Endodermal cell (in vitro differentiated cells): Measurements from ENCODE around the gene BBOX1. TPM values are rescaled to one million over a fixed set of nuclear protein-coding genes. Genes with fewer than 3 reads are reported as not detected.

Source experiments
- DNase-seq: peaks from one replicate; pipeline ENCODE4 v3.0.0-alpha.2; 2017
- H3K27ac ChIP-seq: 2 replicates; pipeline ENCODE4 v1.5.1; 2013; ENCODE audit warnings: mild to moderate bottlenecking, low read depth, low read length, moderate library complexity
- H3K27me3 ChIP-seq: 2 replicates; pipeline ENCODE4 v1.6.1; 2013; ENCODE audit warnings: mild to moderate bottlenecking, low read length, moderate library complexity; ENCODE audit not compliant: insufficient read depth, control insufficient read depth, poor library complexity, severe bottlenecking
- H3K36me3 ChIP-seq: 2 replicates; pipeline ENCODE4 v1.7.0; 2013; ENCODE audit warnings: mild to moderate bottlenecking, low read length, moderate library complexity; ENCODE audit not compliant: control insufficient read depth, insufficient read depth
- H3K4me1 ChIP-seq: one replicate; pipeline ENCODE4 v1.7.0; 2013; ENCODE audit warnings: low read length; ENCODE audit not compliant: control insufficient read depth, insufficient read depth
- H3K4me3 ChIP-seq: 2 replicates; pipeline ENCODE4 v1.5.1; 2013; ENCODE audit warnings: mild to moderate bottlenecking, low read length, moderate library complexity
- H3K9ac ChIP-seq: 2 replicates; pipeline ENCODE4 v1.6.1; 2013; ENCODE audit warnings: mild to moderate bottlenecking, low read length, moderate library complexity; ENCODE audit not compliant: poor library complexity, severe bottlenecking; ENCODE audit errors: extremely low read depth
- H3K9me3 ChIP-seq: 2 replicates; pipeline ENCODE4 v1.6.1; 2013; ENCODE audit warnings: mild to moderate bottlenecking, low read length, moderate library complexity; ENCODE audit not compliant: control insufficient read depth
- H3K27ac Mint-ChIP-seq: 2 replicates; pipeline ENCODE4 v1.8.0; 2020; ENCODE audit warnings: mixed read lengths
- H3K27me3 Mint-ChIP-seq: 2 replicates; pipeline ENCODE4 v1.8.0; 2021; ENCODE audit warnings: mild to moderate bottlenecking, mixed read lengths; ENCODE audit not compliant: insufficient read depth
- H3K36me3 Mint-ChIP-seq: 2 replicates; pipeline ENCODE4 v1.8.0; 2020; ENCODE audit warnings: low read depth, mixed read lengths
- H3K4me1 Mint-ChIP-seq: 2 replicates; pipeline ENCODE4 v1.8.0; 2020; ENCODE audit warnings: mixed read lengths
- H3K4me3 Mint-ChIP-seq: 2 replicates; pipeline ENCODE4 v1.8.0; 2020; ENCODE audit warnings: mild to moderate bottlenecking, moderate library complexity, mixed read lengths
- H3K9me3 Mint-ChIP-seq: 2 replicates; pipeline ENCODE4 v1.8.0; 2020; ENCODE audit warnings: mild to moderate bottlenecking, mixed read lengths
- CTCF ChIP-seq: fragments of 200-600 bp; sonication (generic); conservative IDR thresholded peaks from 2 replicates; pipeline ENCODE4 v1.5.0; 2021; ENCODE audit warnings: antibody characterized with exemption, mild to moderate bottlenecking
- WGBS, 2 experiments: methylation state at CpG; one replicate each; pipeline versions ENCODE4 v1.1.5 to v1.1.7; 2013; ENCODE audit warnings: missing lambda C conversion rate in 2 of 2, mixed read lengths in 1 of 2; ENCODE audit not compliant: insufficient coverage in 1 of 2, insufficient read length in 1 of 2; 5-methylcytosine and 5-hydroxymethylcytosine counted together
- total RNA-seq, 2 donors: library from RNA; stranded (reverse); fragmentation: NEBNext Ultra II Directional in 1 of 2; extraction: Animal tissue kit (Norgen Biotek cat#: 25700) in 1 of 2; gene quantifications; 2 replicates in 1 of 2; 3 replicates in 1 of 2; pipeline ENCODE4 v1.2.1, GENCODE V29; 2021

Gene BBOX1
- total RNA-seq, 2 donors from 2014 or later: not detected

GRCh38 chr11:27097551-27097950, 56.9 kb downstream of the BBOX1 start:
- Histone ChIP-seq H3K4me3 (no peak overlapping the region), H3K36me3 (no peaks in the 10 kb centered on the region), H3K4me1 (no peaks in the 10 kb centered on the region), H3K27ac (no peak overlapping the region), H3K9me3 (no peaks in the 10 kb centered on the region), H3K27me3 (no peaks in the 10 kb centered on the region), H3K9ac (no peak overlapping the region)
- Mint-ChIP-seq H3K27ac (no peak overlapping the region), H3K27me3 (no peaks in the 10 kb centered on the region), H3K4me1 (no peaks in the 10 kb centered on the region), H3K4me3 (no peak overlapping the region), H3K9me3 (no peaks in the 10 kb centered on the region), H3K36me3 (peaks cover 2% of the 10 kb centered on the region)
- no peak for TF ChIP-seq CTCF
- WGBS, 2 experiments: 97 to 100% methylated on average over 3 of the region's 4 CpGs
- DNase-seq: no peak

- H3K9me3 Mint-ChIP-seq: peaks cover 8% of the 10 kb centered on the region
- H3K27ac Mint-ChIP-seq: no peak overlapping the region
- Histone ChIP-seq H3K9me3 (no peaks in the 10 kb centered on the region), H3K27me3 (no peaks in the 10 kb centered on the region), H3K4me3 (no peak overlapping the region), H3K36me3 (no peaks in the 10 kb centered on the region), H3K4me1 (no peaks in the 10 kb centered on the region), H3K27ac (no peak overlapping the region), H3K9ac (no peak overlapping the region)
- no peak for DNase-seq
- H3K36me3 Mint-ChIP-seq: peaks cover 1% of the 10 kb centered on the region
- TF ChIP-seq CTCF: no peak
- no peaks in the 10 kb centered on the region for H3K27me3 Mint-ChIP-seq
- no peak overlapping the region for H3K4me3 Mint-ChIP-seq
- H3K4me1 Mint-ChIP-seq: peaks cover 9% of the 10 kb centered on the region
These were observed 59.9 kb downstream of the BBOX1 start for GRCh38 chr11:27100534-27100933.

DNA sequence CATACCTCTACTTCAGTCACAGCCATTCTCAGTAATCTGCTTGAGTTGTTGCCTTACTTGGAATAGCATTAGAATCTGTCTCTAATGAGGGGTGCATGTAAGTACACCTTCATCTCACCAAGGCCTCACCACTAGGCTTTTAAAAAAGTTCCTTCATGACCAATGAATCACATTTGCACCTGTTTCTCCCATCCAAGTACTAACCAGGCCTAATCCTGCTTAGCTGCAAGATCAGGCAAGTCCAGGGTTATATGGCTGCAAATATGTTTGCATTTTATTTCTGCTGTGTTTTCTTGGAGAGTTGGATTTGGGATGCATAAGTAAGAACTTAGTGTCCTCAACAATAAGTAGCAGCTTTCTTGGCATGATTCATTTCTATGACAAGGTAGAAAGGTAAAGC, 66.9 kb downstream of the BBOX1 start:
- H3K4me3 ChIP-seq: no peak overlapping the region
- no peak for DNase-seq
- no peak overlapping the region for H3K4me3 Mint-ChIP-seq
- peaks cover 9% of the 10 kb centered on the region for H3K4me1 Mint-ChIP-seq
- no peaks in the 10 kb centered on the region for H3K27me3 Mint-ChIP-seq
- H3K27ac Mint-ChIP-seq: no peak overlapping the region
- peaks cover 3% of the 10 kb centered on the region for H3K36me3 Mint-ChIP-seq
- H3K36me3 ChIP-seq: no peaks in the 10 kb centered on the region
- H3K9me3 ChIP-seq: no peaks in the 10 kb centered on the region
- no peak for TF ChIP-seq CTCF
- H3K27me3 ChIP-seq: no peaks in the 10 kb centered on the region
- no peak overlapping the region for H3K27ac ChIP-seq
- H3K9me3 Mint-ChIP-seq: peaks cover 17% of the 10 kb centered on the region
- H3K9ac ChIP-seq: no peak overlapping the region
- H3K4me1 ChIP-seq: no peaks in the 10 kb centered on the region
